GDM1 (cell line): ENCODE results near the gene SCUBE1.

Experiments
- DNase-seq: peaks from one replicate; lab custom pipeline; 2025; lab: John Stamatoyannopoulos, UW

SCUBE1 gene

GRCh38 chr22:43199541-43199940 lies 143.6 kb downstream of the SCUBE1 start:
- no peak for DNase-seq

- no peak for DNase-seq
Observed at GRCh38 chr22:43198936-43199335, 144.2 kb downstream of the SCUBE1 start.

DNA sequence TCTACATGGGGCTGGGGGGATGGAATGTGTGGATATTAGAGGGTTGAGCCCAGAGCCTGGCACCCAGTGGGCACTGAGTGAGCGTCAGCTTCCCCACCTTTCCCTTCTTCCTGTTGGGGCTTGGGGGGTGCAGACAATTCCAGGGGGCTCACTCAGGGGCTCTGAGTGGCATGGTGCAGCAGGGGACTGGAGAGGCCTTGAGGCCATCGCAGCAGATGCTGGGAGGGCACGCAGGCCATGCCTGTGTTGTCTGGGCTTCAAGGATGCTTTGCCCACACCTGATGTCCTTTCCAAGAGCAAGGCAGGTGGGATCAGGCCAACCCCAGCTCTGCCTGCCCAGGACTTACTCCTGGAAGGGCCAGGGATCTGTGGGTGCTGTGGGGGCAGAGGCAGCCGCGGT lies 145.0 kb downstream of the SCUBE1 start:
- no peak for DNase-seq

DNA sequence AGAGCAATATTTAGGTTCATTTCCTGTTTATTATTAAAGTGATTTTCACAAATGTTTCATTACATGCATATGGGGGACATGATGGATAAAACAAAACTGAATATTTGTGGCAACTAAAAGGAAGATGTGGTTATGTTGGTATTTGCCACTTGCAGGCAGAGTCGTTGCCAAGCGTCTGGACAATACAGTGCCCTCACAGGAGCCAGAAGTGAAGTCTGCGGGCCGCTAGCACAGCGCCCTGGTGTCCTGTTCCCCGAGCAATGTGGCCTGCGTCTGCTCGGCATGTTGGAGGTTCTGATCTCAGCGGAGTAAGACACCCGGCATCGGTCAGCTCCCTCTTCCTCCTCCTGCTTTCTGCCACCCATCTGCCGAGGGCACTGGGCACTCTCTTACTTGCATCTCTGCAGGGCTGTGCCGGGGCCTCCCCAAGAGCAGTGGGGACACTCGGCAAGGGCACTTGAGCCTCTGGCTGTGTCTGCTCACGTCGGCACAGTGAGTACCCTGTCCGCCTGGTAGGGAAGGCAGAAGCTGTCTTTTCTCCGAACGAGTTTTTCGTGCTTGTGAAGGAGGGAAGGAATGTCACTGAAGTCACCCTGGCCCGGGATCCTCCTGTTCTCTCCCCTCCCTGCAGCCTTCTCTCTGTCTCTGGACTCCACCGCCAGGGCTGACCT lies 145.8 kb downstream of the SCUBE1 start:
- no peak for DNase-seq

- DNase-seq: no peak
Observed at GRCh38 chr22:43191831-43192230, 151.3 kb downstream of the SCUBE1 start.

DNA sequence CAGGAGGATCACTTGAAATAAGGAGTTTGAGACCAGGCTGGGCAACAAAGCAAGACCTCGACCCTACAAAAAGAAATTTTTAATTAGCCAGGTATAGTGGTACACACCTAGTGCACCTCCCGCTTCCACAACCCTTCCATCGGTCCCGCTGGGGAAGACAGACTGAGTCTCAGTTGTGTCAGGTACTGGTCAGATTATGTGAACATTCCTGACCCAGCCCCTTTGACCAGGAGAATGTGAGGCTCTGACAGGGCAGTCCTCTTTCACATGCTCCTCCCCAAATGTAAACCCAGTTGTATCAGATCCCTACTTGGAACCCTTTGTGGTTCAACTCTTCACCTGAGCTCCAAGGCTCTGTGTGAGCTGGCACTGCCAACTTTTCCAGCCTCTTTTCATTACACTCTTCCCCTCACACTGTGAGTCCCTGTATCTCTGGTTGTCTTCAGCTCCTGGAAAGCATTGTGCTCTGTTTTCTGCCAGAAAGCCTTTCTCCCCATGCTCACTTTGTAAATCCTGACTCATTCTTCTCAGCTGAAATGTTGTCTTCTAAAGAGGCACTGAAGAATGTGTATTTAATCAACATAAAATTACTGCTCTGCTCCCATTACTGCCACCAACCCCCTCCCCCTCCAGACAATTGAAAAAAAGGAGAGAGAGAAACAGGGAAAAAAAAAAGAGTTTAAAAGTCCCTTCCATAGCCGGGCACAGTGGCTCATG lies 154.2 kb downstream of the SCUBE1 start:
- no peak for DNase-seq

- DNase-seq: peak; percentile 94
Observed at GRCh38 chr22:43187171-43188099, 155.7 kb downstream of the SCUBE1 start.

- DNase-seq: peak; percentile 28
Observed at GRCh38 chr22:43186272-43187170, 156.7 kb downstream of the SCUBE1 start, which contains the start of gene TTLL12. Gene TTLL12 (minus strand): TSS chr22:43187134. CDS start chr22:43187069, 65 bp downstream.

DNA sequence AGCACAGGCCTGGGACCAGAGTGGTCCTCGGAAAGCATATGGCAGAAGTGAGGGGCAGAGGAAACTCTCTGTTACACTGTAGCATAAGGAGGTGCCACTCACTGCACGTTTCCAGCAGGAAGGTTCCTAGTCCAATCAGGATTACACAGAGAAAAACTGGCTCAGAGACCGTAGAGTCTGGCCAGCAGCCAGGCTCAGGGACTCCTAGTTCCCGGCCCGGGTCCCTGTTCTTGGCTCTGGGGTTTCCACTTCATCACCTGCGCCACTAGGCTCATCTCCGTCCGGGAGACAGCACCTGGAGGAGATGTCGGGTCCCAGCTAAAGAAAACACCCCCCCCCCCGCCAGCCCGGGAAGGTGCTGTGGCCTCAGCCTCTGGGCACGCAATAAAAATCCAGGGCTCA lies 157.3 kb downstream of the SCUBE1 start:
- no peak for DNase-seq

DNA sequence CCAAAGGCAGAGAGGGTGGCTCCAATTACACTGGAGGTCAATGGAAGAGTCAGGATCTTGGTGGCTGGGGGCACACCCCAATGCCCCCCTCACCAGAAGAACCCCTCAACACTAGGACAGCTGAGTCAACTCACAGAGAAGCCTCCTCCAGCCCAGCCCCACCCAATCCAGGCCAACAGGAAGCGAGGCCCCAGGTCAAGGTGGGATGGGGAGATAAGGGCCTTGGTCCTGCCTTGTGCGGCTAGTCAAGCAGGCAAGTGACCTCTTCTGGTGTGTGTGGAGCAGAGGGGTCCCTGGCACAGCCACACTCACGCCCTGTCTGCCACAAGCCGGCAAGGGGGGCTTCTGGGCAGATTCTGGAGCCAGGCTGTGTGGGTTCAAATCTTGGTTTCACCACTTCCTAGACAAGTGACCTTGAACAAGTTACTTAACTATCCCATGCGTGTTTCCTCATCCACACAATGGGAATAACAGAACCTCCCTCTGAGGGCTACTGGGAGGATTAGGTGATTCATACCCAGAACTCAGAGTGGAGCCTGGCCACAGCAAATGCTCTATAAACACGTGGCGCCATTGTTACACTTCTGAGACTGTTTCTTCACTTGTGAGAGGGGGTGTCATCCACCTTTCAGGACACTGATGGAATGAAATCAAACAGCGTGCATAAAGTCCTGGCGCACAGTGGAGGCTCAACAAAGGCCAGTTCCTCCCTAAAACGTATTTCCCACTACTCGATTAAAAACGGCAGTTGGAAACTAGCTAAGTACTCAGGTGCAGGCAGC lies 159.5 kb downstream of the SCUBE1 start:
- no peak for DNase-seq

GRCh38 chr22:43182726-43183125 lies 160.4 kb downstream of the SCUBE1 start:
- DNase-seq: no peak

- DNase-seq: no peak
Observed at GRCh38 chr22:43182118-43182517, 161.1 kb downstream of the SCUBE1 start.

- no peak for DNase-seq
Observed at GRCh38 chr22:43181321-43182076, 161.7 kb downstream of the SCUBE1 start.

- no peak for DNase-seq
Observed at GRCh38 chr22:43180670-43181069, 162.5 kb downstream of the SCUBE1 start.

DNA sequence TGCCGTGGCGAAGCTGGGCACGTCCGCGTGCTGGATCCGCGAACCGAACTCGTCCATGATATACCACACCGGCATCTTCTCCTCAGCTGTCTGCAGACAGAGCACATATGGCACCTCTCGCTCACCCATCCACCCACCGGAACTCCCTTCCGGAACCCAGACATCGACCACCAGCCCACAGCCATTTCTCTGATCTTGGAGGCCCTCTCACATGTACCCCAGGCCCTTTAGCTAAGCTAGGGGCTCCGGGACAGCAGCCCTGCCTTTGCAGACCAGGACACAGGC lies 163.3 kb downstream of the SCUBE1 start:
- no peak for DNase-seq

- no peak for DNase-seq
Observed at GRCh38 chr22:43179146-43179910, 163.8 kb downstream of the SCUBE1 start.

DNA sequence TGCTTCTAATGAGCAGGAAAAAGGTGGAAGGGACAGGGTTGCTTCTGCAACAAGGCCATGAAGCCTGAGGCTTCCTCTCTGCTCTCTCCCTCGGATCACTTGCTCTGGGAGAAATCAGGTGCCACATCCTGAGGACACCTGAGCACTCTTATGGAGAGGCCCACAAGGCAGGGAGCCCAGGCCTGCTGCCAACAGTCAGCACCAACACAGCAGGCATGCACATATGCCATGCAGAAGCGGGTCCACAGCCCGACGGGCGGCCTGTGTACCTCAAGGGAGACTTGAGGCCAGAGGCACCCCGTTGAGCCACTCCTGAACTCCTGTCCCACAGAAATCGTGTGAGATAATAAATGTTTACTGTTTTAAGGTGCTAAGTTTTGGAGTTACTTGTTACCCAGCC lies 165.7 kb downstream of the SCUBE1 start:
- DNase-seq: no peak

DNA sequence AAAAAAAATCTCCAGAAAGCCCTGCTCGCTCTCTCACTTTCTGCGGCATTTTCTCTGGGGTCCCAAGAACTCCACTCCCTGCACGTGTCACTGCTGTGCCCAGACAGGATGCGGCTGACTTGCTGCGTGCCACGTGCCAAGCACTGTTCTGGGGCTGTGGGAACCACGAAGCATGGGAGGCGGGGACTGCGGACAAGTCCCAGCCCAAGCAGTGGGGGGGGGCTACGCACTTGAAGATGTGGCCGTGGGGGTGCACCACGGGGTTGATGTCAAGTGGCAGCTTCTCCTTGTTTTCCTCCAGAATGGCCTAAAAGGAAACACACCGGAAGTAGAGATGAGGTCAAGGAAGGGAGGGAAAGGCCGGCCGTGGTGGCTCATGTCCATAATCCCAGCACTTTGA lies 167.1 kb downstream of the SCUBE1 start:
- DNase-seq: no peak

- no peak for DNase-seq
Observed at GRCh38 chr22:43174941-43175531, 168.1 kb downstream of the SCUBE1 start.
